GM23338 (cell line): Measurements from ENCODE around the gene DIP2C. TPM values are rescaled to one million over a fixed set of nuclear protein-coding genes. Genes with fewer than 3 reads are reported as not detected.
A peak's percentile ranks its signal among the peaks of the same experiment; 100 is the strongest.

Experiments used
- ATAC-seq: fragments of 200-7000 bp; cut with Tn5 transposase; 3 replicates; pipeline ENCODE4 v1.9.1; 2020
- DNase-seq: peaks from one replicate; pipeline ENCODE4 v3.0.0-alpha.2; 2015; ENCODE audit warnings: low spot score
- H2AFZ ChIP-seq: fragments of 200-600 bp; sonication (generic); 2 replicates; pipeline ENCODE4 v1.8.0; 2016; ENCODE audit warnings: antibody characterized with exemption, mild to moderate bottlenecking, moderate library complexity
- H3F3A ChIP-seq: fragments of 200-600 bp; sonication (generic); replicated peaks from 2 replicates; pipeline ENCODE4 v1.8.0; 2017; ENCODE audit warnings: antibody characterized with exemption, mixed run types, low read depth
- H3K27ac ChIP-seq: fragments of 200-600 bp; sonication (generic); 2 replicates; pipeline ENCODE4 v1.6.1; 2016; ENCODE audit warnings: low read depth
- H3K27me3 ChIP-seq: fragments of 200-600 bp; sonication (generic); 2 replicates; pipeline ENCODE4 v1.8.0; 2016; ENCODE audit warnings: mild to moderate bottlenecking, mixed run types, moderate library complexity; ENCODE audit not compliant: insufficient read depth
- H3K36me3 ChIP-seq: fragments of 200-600 bp; sonication (generic); 2 replicates; pipeline ENCODE4 v1.8.0; 2016; ENCODE audit warnings: mild to moderate bottlenecking; ENCODE audit not compliant: insufficient read depth
- H3K4me1 ChIP-seq: fragments of 200-600 bp; sonication (generic); 2 replicates; pipeline ENCODE4 v1.8.0; 2016; ENCODE audit warnings: mild to moderate bottlenecking, moderate library complexity; ENCODE audit not compliant: insufficient read depth
- H3K4me2 ChIP-seq: fragments of 200-600 bp; sonication (generic); 2 replicates; pipeline ENCODE4 v1.7.1; 2017; ENCODE audit warnings: mixed run types
- H3K4me3 ChIP-seq: fragments of 200-600 bp; sonication (generic); 2 replicates; pipeline ENCODE4 v1.6.1; 2016; ENCODE audit warnings: mixed run types
- H3K79me2 ChIP-seq: fragments of 200-600 bp; sonication (generic); replicated peaks from 2 replicates; pipeline ENCODE4 v1.8.0; 2017; ENCODE audit warnings: mild to moderate bottlenecking; ENCODE audit not compliant: insufficient read depth
- H3K9me2 ChIP-seq: fragments of 200-600 bp; sonication (generic); 2 replicates; pipeline ENCODE4 v1.8.0; 2017; ENCODE audit not compliant: insufficient read depth
- H4K20me1 ChIP-seq: fragments of 200-600 bp; sonication (generic); replicated peaks from 2 replicates; pipeline ENCODE4 v1.8.0; 2017; ENCODE audit warnings: mild to moderate bottlenecking; ENCODE audit not compliant: insufficient read depth
- H3K27ac Mint-ChIP-seq: 2 replicates; pipeline ENCODE4 v1.8.0; 2020; ENCODE audit warnings: inconsistent platforms, mild to moderate bottlenecking, moderate library complexity, mixed read lengths
- H3K27me3 Mint-ChIP-seq: 3 replicates; pipeline ENCODE4 v1.8.0; 2022; ENCODE audit warnings: low read depth, mild to moderate bottlenecking, moderate library complexity, mixed read lengths, inconsistent platforms; ENCODE audit not compliant: insufficient read depth, poor library complexity
- H3K36me3 Mint-ChIP-seq: 3 replicates; pipeline ENCODE4 v1.8.0; 2021; ENCODE audit warnings: low read depth, mild to moderate bottlenecking, inconsistent platforms, moderate library complexity, mixed read lengths
- H3K4me1 Mint-ChIP-seq: 3 replicates; pipeline ENCODE4 v1.8.0; 2020; ENCODE audit warnings: mild to moderate bottlenecking, inconsistent platforms, mixed read lengths
- H3K4me3 Mint-ChIP-seq: 3 replicates; pipeline ENCODE4 v1.8.0; 2021; ENCODE audit warnings: moderate library complexity, mild to moderate bottlenecking, inconsistent platforms, mixed read lengths
- H3K9me3 Mint-ChIP-seq: 3 replicates; pipeline ENCODE4 v1.8.0; 2020; ENCODE audit warnings: moderate library complexity, mild to moderate bottlenecking, inconsistent platforms, mixed read lengths
- CREB1 ChIP-seq: fragments of 250-450 bp; sonication (Bioruptor Pico); IDR thresholded peaks from 2 replicates; pipeline ENCODE4 v1.5.0; 2020; ENCODE audit warnings: low read depth, mild to moderate bottlenecking, moderate library complexity
- EZH2 ChIP-seq: fragments of 200-600 bp; sonication (generic); IDR thresholded peaks from one replicate; pipeline ENCODE4 v1.8.0; 2017; ENCODE audit warnings: antibody characterized with exemption, mild to moderate bottlenecking, low read depth; ENCODE audit not compliant: unreplicated experiment
- EZH2phosphoT487 ChIP-seq: fragments of 200-600 bp; sonication (generic); IDR thresholded peaks from one replicate; pipeline ENCODE4 v1.8.1; 2018; ENCODE audit warnings: antibody characterized with exemption; ENCODE audit not compliant: unreplicated experiment
- JUNB ChIP-seq: IDR thresholded peaks from one replicate; pipeline ENCODE4 v1.6.1; 2016; ENCODE audit warnings: antibody characterized with exemption; ENCODE audit not compliant: unreplicated experiment
- POLR2AphosphoS5 ChIP-seq: IDR thresholded peaks from 2 replicates; pipeline ENCODE4 v1.6.1; 2016; ENCODE audit warnings: antibody characterized with exemption, low read depth
- STAT1 ChIP-seq: IDR thresholded peaks from one replicate; pipeline ENCODE4 v1.6.1; 2016; ENCODE audit warnings: antibody characterized with exemption; ENCODE audit not compliant: unreplicated experiment
- ZNF114 ChIP-seq: fragments of 250-450 bp; sonication (Bioruptor Pico); IDR thresholded peaks from 2 replicates; pipeline ENCODE4 v1.5.0; 2020; ENCODE audit warnings: mild to moderate bottlenecking, moderate library complexity
- ZNF331 ChIP-seq: fragments of 250-450 bp; sonication (Bioruptor Pico); IDR thresholded peaks from 2 replicates; pipeline ENCODE4 v1.5.0; 2020; ENCODE audit warnings: low read depth, mild to moderate bottlenecking, moderate library complexity
- polyA plus RNA-seq: library from polyadenylated mRNA; unstranded; fragments of >200 nt; fragmentation: Nextera tagmentation; extraction: Ambion mirVana; gene quantifications from 2 replicates; pipeline ENCODE4 v1.2.1, GENCODE V29; 2016
- total RNA-seq: library from RNA; depleted of rRNA; stranded (reverse); fragments of >200 nt; shearing (Covaris generic); gene quantifications from 2 replicates; pipeline ENCODE4 v1.2.3, GENCODE V29; 2014
- TF ChIP-seq, protein P1 (sequence below): IDR thresholded peaks from one replicate; pipeline ENCODE4 v1.6.1; 2018; ENCODE audit warnings: antibody characterized with exemption; ENCODE audit not compliant: unreplicated experiment
- TF ChIP-seq, protein P2 (sequence below), 2 experiments: fragments of 200-600 bp in 1 of 2; sonication (generic) in 1 of 2; conservative IDR thresholded peaks; 2 replicates each; pipeline versions ENCODE4 v1.5.1 to v1.6.1; 2016 to 2017; ENCODE audit warnings: antibody characterized with exemption in 2 of 2, low read depth in 2 of 2, mild to moderate bottlenecking in 2 of 2, moderate library complexity in 1 of 2

DIP2C gene
- total and polyA plus RNA-seq, 2 experiments from 2014 or later = 5.1 to 7.7 TPM

DNA sequence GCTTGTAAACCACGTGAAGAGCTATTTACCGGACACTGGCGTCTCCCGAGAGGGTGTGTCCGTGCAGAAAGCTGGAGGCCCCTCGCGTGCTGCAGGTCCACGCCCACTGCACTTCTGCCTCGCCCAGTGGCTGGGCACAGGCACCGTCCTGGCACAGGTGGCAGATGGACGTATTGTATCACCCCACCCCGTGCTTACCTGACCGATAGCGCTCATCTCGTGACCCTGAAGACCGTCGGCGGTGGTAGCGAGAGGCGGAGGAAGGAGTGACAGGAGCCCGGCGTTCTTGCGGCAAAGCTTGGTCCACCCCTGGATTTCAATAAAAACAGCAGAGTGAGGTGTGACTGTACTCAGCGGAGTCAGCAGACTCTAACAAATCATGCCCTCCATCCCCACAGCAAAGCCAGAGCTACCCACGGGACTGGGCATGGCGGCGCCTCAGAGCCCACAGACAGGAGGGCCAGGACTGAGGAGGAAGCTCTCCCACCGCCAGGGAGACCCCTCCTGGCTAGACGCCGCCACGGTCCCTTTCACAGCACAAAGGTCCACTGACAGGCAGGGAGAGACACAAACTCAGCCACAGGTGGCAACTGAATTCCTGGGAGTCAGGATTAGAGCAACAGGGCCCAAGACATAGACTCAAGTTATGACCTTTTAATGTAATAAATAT, 217.1 kb downstream of the DIP2C start:
- H3K36me3 ChIP-seq = no peaks in the 10 kb centered on the region
- Mint-ChIP-seq H3K36me3 (peaks cover 15% of the 10 kb centered on the region), H3K4me1 (peaks cover 3% of the 10 kb centered on the region; the same call in 1 of the 3 replicates), H3K27me3 (peaks cover 4% of the 10 kb centered on the region), H3K9me3 (peaks cover 8% of the 10 kb centered on the region), H3K4me3 (no peak overlapping the region), H3K27ac (no peak overlapping the region)
- H4K20me1 ChIP-seq = no peaks in the 10 kb centered on the region
- no peak overlapping the region for H3K27ac ChIP-seq
- DNase-seq = no peak
- H3K4me1 ChIP-seq = no peaks in the 10 kb centered on the region
- H3F3A ChIP-seq = no peaks in the 10 kb centered on the region
- no peak for TF ChIP-seq POLR2AphosphoS5
- TF ChIP-seq, protein P1, sequence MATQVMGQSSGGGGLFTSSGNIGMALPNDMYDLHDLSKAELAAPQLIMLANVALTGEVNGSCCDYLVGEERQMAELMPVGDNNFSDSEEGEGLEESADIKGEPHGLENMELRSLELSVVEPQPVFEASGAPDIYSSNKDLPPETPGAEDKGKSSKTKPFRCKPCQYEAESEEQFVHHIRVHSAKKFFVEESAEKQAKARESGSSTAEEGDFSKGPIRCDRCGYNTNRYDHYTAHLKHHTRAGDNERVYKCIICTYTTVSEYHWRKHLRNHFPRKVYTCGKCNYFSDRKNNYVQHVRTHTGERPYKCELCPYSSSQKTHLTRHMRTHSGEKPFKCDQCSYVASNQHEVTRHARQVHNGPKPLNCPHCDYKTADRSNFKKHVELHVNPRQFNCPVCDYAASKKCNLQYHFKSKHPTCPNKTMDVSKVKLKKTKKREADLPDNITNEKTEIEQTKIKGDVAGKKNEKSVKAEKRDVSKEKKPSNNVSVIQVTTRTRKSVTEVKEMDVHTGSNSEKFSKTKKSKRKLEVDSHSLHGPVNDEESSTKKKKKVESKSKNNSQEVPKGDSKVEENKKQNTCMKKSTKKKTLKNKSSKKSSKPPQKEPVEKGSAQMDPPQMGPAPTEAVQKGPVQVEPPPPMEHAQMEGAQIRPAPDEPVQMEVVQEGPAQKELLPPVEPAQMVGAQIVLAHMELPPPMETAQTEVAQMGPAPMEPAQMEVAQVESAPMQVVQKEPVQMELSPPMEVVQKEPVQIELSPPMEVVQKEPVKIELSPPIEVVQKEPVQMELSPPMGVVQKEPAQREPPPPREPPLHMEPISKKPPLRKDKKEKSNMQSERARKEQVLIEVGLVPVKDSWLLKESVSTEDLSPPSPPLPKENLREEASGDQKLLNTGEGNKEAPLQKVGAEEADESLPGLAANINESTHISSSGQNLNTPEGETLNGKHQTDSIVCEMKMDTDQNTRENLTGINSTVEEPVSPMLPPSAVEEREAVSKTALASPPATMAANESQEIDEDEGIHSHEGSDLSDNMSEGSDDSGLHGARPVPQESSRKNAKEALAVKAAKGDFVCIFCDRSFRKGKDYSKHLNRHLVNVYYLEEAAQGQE = no peak
- TF ChIP-seq, protein P2, sequence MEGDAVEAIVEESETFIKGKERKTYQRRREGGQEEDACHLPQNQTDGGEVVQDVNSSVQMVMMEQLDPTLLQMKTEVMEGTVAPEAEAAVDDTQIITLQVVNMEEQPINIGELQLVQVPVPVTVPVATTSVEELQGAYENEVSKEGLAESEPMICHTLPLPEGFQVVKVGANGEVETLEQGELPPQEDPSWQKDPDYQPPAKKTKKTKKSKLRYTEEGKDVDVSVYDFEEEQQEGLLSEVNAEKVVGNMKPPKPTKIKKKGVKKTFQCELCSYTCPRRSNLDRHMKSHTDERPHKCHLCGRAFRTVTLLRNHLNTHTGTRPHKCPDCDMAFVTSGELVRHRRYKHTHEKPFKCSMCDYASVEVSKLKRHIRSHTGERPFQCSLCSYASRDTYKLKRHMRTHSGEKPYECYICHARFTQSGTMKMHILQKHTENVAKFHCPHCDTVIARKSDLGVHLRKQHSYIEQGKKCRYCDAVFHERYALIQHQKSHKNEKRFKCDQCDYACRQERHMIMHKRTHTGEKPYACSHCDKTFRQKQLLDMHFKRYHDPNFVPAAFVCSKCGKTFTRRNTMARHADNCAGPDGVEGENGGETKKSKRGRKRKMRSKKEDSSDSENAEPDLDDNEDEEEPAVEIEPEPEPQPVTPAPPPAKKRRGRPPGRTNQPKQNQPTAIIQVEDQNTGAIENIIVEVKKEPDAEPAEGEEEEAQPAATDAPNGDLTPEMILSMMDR (conservative IDR thresholded peaks at IDR 0.05; ENCODE audit: low read depth in 2 of 2) = peak; percentile 8 to 40; a peak in 2 of 4 replicates
- TF ChIP-seq STAT1 = no peak
- H2AFZ ChIP-seq = no peak overlapping the region
- H3K9me2 ChIP-seq = no peaks in the 10 kb centered on the region
- no peaks in the 10 kb centered on the region for H3K79me2 ChIP-seq
- ATAC-seq = peak; percentile 73; the same call in 2 of the 3 replicates
- no peaks in the 10 kb centered on the region for H3K27me3 ChIP-seq
- no peak overlapping the region for H3K4me2 ChIP-seq
- no peak overlapping the region for H3K4me3 ChIP-seq

DNA sequence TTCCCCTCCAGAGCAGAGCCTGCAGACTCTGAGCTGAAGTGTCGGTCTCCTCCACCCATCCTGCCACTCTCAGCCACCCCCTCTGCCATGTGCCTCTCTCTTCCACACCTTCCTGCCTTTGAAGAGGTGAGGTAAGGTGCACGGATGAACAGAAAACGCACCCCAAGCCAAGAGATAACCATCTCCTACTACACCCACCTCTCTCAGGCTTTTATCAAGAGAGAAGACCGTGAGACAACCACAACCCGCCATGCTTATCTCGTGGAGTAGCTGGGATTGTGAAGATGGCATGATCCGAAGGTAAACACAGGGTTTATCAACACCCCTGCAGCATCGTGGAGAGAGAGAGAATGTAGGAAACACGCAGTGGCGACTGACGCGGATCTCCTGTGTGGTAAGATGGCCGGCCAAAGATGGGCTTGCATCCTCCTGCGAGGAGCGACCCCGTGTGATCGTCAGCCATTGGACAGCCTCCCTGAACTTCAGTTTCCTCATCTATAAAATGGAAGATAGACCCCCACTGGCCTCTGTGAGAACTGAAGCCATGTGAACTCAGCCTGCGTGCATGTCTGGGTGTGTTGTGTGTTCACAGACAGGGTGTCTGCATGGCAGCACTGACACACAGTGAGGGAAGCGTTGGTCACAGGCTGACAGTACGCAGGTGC, 219.0 kb downstream of the DIP2C start:
- Mint-ChIP-seq H3K36me3 (peaks cover 10% of the 10 kb centered on the region; the same call in 2 of the 3 replicates), H3K4me1 (no peaks in the 10 kb centered on the region; the same call in 2 of the 3 replicates), H3K9me3 (no peaks in the 10 kb centered on the region), H3K27me3 (no peaks in the 10 kb centered on the region), H3K4me3 (no peak overlapping the region), H3K27ac (no peak overlapping the region)
- H3K36me3 ChIP-seq = no peaks in the 10 kb centered on the region
- no peak overlapping the region for H3K27ac ChIP-seq
- no peak for DNase-seq
- no peak overlapping the region for H3K4me3 ChIP-seq
- H3K4me2 ChIP-seq = no peak overlapping the region
- ATAC-seq = no peak
- H3K27me3 ChIP-seq = no peaks in the 10 kb centered on the region
- no peaks in the 10 kb centered on the region for H4K20me1 ChIP-seq
- no peaks in the 10 kb centered on the region for H3K79me2 ChIP-seq
- no peaks in the 10 kb centered on the region for H3K4me1 ChIP-seq
- H3K9me2 ChIP-seq = no peaks in the 10 kb centered on the region
- no peak overlapping the region for H2AFZ ChIP-seq
- H3F3A ChIP-seq = no peaks in the 10 kb centered on the region
- TF ChIP-seq, protein P1 = no peak
- TF ChIP-seq POLR2AphosphoS5 (no peak), EZH2phosphoT487 (no peak), CREB1 (CRISPR knock-in tag) (no peak), JUNB (no peak), ZNF331 (CRISPR knock-in tag) (no peak), EZH2 (no peak), ZNF114 (no peak), STAT1 (no peak)
- TF ChIP-seq, protein P2 (conservative IDR thresholded peaks at IDR 0.05; ENCODE audit: low read depth in 2 of 2) = no peak
